Thyroid gland (tissue), 4 donors: ENCODE data around the gene ZDHHC5.

Experiments
- POLR2A ChIP-seq, 2 donors: fragments of 450-650 bp; IDR thresholded peaks; one replicate each; pipeline ENCODE4 v1.6.1; 2017; ENCODE audit warnings: antibody characterized with exemption in 2 of 2, mild to moderate bottlenecking in 2 of 2, moderate library complexity in 1 of 2
- TF ChIP-seq, protein P1 (sequence below), 6 experiments: fragments of 200-600 bp in 3 of 6; fragments of 450-650 bp in 3 of 6; sonication (generic) in 3 of 6; IDR thresholded peaks; one replicate each; pipeline ENCODE4 v1.5.1; 2016 to 2019; ENCODE audit warnings: antibody characterized with exemption in 6 of 6, mild to moderate bottlenecking in 2 of 6, inconsistent platforms in 1 of 6, moderate library complexity in 1 of 6

DNA sequence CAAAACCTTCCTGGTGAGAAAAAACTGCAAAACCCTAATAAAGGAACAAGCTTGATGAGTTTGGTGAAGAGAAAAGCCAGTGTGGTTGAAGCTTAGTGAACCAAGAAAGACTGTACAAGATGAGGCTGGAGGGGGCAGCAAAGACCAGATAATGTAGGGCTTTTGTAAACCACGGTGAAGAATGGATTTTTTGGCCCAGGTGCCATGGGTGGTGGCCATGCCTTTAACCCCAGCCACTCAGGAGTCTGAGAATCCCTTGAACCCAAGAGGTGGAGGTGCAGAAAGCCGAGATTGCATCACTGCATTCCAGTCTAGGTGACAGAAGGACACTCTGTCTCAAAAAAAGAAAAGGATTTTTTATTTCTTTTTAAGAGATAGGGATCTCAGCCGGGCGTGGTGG, 5.0 kb upstream of the ZDHHC5 start:
- TF ChIP-seq, protein P1, sequence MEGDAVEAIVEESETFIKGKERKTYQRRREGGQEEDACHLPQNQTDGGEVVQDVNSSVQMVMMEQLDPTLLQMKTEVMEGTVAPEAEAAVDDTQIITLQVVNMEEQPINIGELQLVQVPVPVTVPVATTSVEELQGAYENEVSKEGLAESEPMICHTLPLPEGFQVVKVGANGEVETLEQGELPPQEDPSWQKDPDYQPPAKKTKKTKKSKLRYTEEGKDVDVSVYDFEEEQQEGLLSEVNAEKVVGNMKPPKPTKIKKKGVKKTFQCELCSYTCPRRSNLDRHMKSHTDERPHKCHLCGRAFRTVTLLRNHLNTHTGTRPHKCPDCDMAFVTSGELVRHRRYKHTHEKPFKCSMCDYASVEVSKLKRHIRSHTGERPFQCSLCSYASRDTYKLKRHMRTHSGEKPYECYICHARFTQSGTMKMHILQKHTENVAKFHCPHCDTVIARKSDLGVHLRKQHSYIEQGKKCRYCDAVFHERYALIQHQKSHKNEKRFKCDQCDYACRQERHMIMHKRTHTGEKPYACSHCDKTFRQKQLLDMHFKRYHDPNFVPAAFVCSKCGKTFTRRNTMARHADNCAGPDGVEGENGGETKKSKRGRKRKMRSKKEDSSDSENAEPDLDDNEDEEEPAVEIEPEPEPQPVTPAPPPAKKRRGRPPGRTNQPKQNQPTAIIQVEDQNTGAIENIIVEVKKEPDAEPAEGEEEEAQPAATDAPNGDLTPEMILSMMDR (IDR thresholded peaks at IDR 0.05) = peak in 1 of 6 experiments; percentile 20
- TF ChIP-seq POLR2A (IDR thresholded peaks at IDR 0.05) = no peak
